Mononuclear cell (primary cell): ENCODE measurements around the gene RTN4RL2. TPM values are rescaled to one million over a fixed set of nuclear protein-coding genes. Genes with fewer than 3 reads are reported as not detected.
"Not testable (repeated sequence)": the region's sequence is repeated elsewhere in the genome, so short reads cannot be mapped to it uniquely, and the experiment has no call there.

Source experiments
- H3K27me3 ChIP-seq: 2 replicates; pipeline ENCODE4 v1.6.0; 2011; ENCODE audit warnings: low read length, control low read depth; ENCODE audit not compliant: insufficient read depth
- H3K4me1 ChIP-seq: 2 replicates; pipeline ENCODE4 v1.5.1; 2011; ENCODE audit warnings: mild to moderate bottlenecking, low read length, control low read depth; ENCODE audit not compliant: insufficient read depth
- H3K4me3 ChIP-seq: 2 replicates; pipeline ENCODE4 v1.5.1; 2011; ENCODE audit warnings: mild to moderate bottlenecking, low read length, moderate library complexity
- H3K9me3 ChIP-seq: 2 replicates; pipeline ENCODE4 v1.5.1; 2011; ENCODE audit warnings: low read depth, mild to moderate bottlenecking, control low read depth, low read length
- total RNA-seq: library from RNA; depleted of rRNA; stranded (reverse); fragments of >200 nt; gene quantifications from one replicate; pipeline ENCODE4 v1.2.3, GENCODE V29; 2012

Gene RTN4RL2
- total RNA-seq, 1 donor, result 0.10 TPM

DNA sequence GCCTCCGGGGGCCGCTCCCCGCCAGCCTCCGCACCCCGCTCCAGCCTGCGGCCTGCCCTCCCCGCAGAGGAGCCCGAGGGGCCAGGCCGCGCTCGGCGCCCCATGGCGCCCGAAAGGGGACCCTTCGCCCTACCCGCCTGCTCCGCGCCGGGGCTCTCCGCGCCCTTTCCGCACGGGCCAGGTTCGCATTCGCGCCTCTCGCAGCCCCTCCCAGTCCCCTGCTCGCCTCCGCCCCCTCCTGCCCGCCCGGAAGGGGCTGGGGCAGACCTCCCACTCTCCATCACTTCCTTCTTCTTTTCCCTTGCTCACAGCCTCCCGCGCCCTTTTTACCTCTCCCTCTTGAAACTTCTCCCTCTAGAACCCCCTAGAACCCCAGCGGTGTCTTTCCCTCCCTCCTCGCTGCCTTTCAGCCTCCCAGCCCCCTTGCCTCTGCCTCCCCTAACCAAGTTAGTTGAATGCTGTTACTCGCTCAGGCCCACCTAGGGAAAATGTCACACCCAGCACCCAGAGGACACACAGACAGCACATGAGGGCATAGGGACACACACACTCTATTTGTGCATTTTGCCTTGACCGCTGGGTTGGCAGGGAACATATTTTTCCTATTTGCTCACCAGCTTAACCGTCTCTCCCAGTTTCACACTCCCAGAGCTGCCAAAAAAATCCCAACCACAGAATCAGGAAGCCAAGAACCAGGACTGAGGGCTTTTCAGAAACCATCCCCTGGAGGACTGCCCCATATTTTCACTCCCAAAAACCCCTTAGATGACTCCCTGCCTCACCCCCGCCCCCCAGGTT is 33.2 kb upstream of the RTN4RL2 start, which contains the start of gene SLC43A3:
Gene SLC43A3, minus strand, starts transcription at position 193 of the 798 bp plus-strand sequence. CDS start 949 bp downstream, outside the sequence.
- Histone ChIP-seq H3K4me3 (peak within 1 kb of the TSS; percentile 58), H3K4me1 (peaks cover 49% of the 10 kb centered on the region), H3K27me3 (no peaks in the 10 kb centered on the region), H3K9me3 (no peaks in the 10 kb centered on the region)

DNA sequence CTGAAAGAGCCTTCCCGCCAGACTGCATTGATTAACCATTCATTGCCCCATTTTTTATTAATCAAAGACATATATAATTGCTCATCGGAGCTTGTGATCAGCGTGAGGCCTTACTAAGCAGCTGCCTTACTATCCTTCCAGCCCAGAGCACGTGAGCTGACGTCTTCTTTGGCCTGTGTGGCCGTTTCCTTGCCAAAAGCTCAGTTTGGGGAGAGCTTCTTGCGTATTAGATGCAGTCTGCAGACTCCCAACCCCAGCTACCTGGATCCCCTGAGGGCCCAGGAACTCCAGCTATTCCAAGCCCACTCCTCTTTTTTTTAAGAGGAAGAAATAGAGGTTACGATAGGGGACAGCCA is 32.6 kb upstream of the RTN4RL2 start:
- H3K4me3 ChIP-seq, result no peak overlapping the region
- H3K27me3 ChIP-seq, result no peaks in the 10 kb centered on the region
- H3K9me3 ChIP-seq, result no peaks in the 10 kb centered on the region
- H3K4me1 ChIP-seq, result peaks cover 55% of the 10 kb centered on the region

DNA sequence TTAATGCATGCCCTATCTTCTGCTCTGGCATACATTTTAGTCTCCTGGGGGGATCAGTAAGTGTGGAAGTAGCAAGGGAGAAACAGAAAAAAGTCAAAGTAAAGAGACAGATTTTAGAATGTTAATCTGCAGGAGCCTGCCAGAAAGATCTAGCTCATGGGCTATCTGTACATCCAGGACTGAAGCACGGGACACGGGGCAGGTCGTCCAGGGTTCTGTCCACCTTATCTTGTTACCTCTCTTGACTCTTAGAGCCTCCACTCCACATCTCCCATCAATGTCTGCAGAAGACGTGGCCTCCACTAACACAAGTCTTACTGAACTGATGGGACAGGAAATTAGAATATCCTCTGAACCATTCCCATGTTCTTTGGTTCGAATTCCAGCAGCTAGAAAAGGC is 31.7 kb upstream of the RTN4RL2 start:
- H3K27me3 ChIP-seq, result no peaks in the 10 kb centered on the region
- H3K9me3 ChIP-seq, result no peaks in the 10 kb centered on the region
- no peak overlapping the region for H3K4me3 ChIP-seq
- peaks cover 63% of the 10 kb centered on the region for H3K4me1 ChIP-seq

DNA sequence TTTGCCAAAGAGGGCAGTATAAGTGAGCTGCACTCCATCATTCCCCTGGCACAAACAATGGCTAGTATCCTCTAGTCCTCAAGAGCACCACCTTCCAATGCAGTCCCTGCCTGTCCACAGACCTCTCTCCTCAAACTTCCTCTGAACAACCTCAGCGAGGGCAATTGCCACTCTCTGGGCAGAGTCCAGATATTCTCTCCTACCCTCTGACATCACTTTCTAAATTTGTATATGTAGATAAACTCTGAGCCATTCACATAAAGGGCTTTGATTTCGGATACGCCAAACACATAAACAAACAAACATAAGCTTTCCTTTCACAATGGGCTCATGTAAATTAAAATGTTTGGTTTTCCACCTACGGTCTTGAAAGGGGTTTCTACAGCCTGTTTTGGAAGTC is 30.4 kb upstream of the RTN4RL2 start:
- Histone ChIP-seq H3K27me3 (no peaks in the 10 kb centered on the region), H3K4me1 (peaks cover 63% of the 10 kb centered on the region), H3K4me3 (no peak overlapping the region), H3K9me3 (no peaks in the 10 kb centered on the region)

DNA sequence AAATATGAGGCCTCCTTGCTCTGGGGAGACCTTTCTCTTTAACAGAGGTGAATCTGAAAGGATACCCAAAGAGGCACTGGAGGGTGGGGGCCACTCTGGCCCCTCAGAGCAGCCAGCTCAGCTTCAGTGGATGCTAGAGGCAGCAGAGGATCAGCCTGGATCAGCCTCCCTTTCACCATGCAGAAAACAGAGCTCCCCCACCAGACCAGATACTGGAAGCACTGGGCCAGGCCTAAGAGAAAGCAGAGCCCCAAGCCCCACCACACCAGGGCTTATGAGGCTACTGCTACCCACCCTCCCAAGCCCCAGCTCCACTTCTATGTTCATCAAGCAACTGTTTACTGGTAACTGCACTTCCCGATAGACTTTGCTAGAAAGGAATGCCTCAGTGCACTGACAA is 29.4 kb upstream of the RTN4RL2 start:
- Histone ChIP-seq H3K4me3 (no peak overlapping the region), H3K27me3 (no peaks in the 10 kb centered on the region), H3K9me3 (no peaks in the 10 kb centered on the region), H3K4me1 (peaks cover 58% of the 10 kb centered on the region)

DNA sequence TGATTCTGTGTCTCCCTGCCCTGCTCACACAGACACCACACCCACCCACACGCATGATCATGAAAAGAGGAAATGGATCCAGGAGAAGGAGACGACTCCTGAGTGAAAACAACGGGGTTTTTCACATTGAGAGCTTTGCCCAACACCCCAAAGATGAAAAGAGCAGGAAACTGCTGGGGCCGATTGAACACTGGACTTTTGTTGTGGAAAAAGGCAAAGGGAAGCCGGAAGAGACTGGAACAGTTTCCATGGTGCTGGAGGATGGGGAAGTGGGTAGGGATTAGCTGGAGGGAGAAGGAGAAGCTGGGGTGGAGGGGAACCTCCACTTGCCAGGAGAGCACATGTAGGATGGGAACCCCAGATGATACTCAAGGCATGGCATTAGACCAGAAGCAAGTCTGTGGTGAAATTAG is 28.2 kb upstream of the RTN4RL2 start:
- H3K4me3 ChIP-seq, result no peak overlapping the region
- H3K4me1 ChIP-seq, result peaks cover 48% of the 10 kb centered on the region
- H3K27me3 ChIP-seq, result no peaks in the 10 kb centered on the region
- H3K9me3 ChIP-seq, result no peaks in the 10 kb centered on the region

DNA sequence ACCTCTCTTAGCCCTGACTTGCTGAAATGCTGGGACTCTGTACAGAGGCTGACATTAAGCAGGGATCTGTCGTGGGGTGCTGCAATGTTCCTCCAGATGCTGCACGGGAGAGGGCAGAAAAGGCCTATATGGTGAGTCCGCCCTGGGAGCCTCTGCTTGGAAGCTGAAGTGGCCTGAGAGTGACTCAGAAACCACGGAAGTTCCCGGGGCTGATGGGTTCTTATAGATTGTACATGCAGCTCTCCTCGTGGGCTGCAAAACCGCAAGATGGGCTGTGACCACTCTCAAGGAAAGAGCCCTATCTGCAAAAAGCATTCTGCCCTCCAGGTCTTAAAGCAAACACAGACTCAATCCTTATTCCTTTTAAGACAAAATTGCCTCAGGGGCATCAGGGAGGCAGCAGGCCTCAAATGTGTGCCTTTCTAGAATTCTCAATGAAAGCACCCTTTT is 27.6 kb upstream of the RTN4RL2 start:
- no peaks in the 10 kb centered on the region for H3K27me3 ChIP-seq
- no peak overlapping the region for H3K4me3 ChIP-seq
- H3K9me3 ChIP-seq, result no peaks in the 10 kb centered on the region
- peaks cover 42% of the 10 kb centered on the region for H3K4me1 ChIP-seq

DNA sequence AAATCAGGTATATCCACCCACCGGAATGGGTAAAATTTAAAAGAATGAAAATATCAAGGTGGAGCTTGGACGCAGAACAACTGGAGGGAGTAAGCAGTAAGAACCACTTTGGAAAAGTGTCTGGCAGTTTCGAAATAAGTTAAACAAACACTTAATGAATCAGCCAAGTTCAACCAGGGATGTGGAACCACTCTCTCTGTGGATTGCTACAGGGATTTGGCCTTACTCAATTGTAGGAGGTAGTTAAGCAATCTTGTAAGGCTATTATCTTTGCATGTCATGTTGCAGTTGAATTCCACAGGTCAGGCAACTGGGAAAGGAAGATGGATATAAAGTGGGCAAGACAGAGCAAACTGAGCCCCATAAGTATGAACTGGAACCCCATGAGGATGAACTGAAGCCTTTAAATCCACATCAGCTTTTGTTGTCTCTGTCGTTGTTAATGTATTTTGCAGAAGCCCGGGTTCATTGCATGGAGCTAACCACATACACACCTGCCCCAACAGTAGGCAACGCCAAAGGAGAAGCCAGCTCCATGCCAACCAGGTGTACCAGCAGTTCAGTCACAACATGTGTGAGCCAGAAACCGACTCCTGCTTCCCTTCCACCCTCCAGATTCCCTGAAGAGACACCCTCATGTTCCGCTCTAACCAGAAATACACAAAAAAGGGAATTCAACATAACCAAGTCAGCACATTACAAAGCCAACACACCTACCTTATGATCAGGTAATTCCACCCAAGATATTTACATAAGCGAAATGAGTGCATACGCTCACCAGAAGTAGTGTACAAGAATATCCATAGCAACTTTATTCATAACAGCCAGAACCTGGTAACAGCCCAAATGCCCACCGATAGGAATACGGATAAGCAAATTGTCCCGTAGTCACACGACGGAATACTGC is 25.4 kb upstream of the RTN4RL2 start:
- H3K27me3 ChIP-seq, result no peaks in the 10 kb centered on the region
- no peaks in the 10 kb centered on the region for H3K9me3 ChIP-seq
- H3K4me1 ChIP-seq, result peaks cover 42% of the 10 kb centered on the region
- H3K4me3 ChIP-seq, result no peak overlapping the region

DNA sequence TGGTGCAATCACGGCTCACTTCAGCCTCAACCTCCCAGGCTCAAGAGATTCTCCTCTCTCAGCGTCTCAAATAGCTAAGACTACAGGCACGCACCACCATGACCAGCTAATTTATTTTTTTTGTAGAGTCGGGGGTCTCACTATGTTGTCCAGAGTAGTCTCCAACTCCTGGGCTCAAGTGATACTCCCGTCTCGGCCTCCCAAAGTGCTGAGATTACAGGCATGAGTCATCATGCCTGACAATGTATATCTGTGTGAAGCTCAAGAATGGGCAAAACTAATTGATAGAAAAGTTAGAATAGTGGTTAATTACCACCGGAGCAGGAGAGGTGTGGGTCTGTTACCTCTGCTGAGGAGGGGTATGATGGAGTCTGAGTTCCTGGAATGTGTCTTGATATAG is 24.3 kb upstream of the RTN4RL2 start:
- Histone ChIP-seq H3K9me3 (no peaks in the 10 kb centered on the region), H3K27me3 (no peaks in the 10 kb centered on the region), H3K4me3 (no peak overlapping the region), H3K4me1 (peaks cover 42% of the 10 kb centered on the region)

DNA sequence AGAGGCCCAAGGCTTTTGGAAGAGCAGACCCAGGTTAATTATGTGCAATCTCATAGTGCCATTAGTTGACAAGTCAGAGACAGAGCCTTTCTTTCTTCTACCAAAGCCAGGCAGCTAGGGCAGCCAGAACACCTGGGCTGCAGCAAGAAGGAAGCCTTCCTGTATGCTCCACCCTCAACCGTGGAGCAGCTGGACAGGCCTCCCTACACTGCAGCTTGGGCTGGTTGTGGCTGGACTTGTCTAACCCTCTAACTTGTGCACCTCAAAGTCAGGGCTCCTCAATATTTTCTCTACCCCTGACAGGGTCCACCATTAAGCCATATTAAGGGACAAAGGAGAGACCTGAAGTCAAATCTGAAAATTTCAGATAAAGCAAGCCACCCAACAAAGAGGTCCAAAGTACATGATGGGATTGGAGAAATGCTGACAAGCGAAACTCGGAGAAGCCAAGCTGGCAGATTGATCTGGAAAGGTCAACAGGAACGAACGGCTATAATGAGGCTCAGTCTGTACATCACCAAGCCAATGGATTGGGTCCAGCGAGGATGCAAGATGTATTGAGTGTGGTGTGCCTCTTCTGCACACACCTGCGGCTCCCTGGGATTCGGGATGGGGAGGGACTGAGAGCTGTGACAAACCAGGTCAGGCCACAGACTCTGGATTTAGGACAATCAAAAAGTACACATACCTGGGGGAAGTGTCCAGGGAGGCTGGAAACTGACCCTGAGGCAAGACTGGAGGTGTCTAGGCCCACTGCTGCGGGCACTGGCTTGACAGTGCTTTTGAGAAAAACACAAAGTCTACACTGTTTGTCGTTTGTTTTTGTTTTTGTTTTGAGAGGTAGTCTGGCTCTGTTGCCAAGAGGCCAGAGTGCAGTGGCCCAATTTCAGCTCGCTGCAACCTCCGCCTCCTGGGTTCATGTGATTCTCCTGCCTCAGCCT is 21.7 kb upstream of the RTN4RL2 start:
- Histone ChIP-seq H3K9me3 (no peaks in the 10 kb centered on the region), H3K4me1 (peaks cover 18% of the 10 kb centered on the region), H3K27me3 (no peaks in the 10 kb centered on the region), H3K4me3 (no peak overlapping the region)

DNA sequence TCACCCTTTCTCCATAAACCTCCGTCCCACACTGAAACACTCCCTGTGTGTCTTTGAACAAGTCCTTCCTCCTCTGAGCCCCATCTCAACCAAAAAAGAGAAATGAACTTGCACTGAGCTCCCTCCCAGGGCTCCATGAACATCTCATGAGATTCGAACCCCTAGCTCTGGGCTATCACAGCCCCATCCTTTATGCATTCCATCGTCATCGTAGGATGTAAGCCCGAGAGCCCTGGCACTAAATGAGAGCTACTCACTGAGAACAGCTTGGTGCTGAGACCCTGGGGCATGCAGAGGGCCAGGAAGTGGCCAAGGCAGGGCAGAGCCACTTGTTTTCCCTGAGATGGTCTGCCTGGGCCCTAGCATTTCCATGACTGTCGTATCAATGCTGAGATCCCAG is 20.5 kb upstream of the RTN4RL2 start:
- H3K4me3 ChIP-seq, result no peak overlapping the region
- H3K9me3 ChIP-seq, result no peaks in the 10 kb centered on the region
- H3K27me3 ChIP-seq, result no peaks in the 10 kb centered on the region
- H3K4me1 ChIP-seq, result peaks cover 6% of the 10 kb centered on the region

DNA sequence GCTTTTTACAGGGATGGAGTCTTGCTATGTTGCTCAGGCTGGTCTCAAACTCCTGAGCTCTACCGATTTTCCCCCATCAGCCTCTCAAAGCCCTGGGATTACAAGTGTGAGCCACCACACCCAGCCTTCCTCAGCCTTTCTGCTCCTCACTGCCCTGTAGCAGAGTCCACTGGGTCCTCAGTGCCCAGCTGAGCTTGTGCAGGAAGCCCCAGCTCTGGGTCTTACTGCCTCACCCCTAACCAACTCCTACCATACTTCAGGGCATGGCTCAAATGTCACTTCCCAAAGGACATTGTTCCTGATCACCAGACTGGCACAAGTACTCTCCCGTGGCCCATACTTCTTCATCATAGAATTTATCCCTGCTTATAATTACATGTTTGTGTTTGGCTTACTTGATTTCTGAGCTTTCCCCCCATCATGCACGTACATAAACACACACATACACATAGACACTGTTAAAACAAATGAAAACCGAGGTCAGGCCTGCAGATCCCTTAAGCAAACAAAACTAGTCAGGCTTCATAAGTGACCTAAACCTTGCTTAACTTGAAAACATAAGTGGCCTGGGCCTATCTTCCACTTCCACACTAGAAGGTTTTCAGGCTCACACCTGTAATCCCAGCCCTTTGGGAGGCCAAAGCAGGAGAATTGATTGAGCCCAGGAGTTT is 19.4 kb upstream of the RTN4RL2 start:
- H3K27me3 ChIP-seq, result no peaks in the 10 kb centered on the region
- H3K9me3 ChIP-seq, result no peaks in the 10 kb centered on the region
- no peak overlapping the region for H3K4me3 ChIP-seq
- H3K4me1 ChIP-seq, result no peaks in the 10 kb centered on the region

DNA sequence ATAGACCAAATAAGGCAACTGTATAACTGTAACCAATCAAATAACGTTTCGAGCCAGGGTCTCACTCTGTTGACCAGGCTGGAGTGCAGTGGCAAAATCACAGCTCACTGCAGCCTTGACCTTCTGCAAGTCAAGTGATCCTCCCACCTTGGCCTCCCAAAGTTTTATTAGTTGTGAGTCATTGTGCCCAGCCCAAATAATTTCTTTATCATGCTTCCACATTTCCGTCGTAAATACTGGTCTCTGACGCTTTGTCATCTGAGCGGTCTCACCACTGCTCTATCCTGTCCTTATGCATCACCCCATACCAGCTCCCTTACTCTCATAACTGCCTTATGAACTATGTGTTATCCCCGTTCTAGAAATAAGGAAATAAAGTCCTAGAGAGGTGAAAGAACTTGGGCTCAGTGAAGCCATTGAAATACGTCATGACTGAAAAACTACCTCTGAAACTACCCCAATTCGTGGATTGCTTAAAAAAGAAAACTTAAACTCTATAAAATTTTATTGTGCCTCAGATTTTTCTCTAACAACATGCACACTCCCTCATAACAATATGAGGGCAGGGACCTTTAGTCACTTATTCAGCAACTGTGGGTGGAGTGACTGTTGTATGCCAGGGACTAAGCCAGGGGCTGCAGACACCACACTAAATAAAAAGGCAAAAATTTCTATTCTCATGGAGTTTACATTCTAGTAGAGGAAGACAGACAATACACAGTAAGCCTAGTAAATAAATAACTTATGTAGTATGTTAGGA is 15.8 kb upstream of the RTN4RL2 start:
- no peak overlapping the region for H3K4me3 ChIP-seq
- no peaks in the 10 kb centered on the region for H3K4me1 ChIP-seq
- no peaks in the 10 kb centered on the region for H3K27me3 ChIP-seq
- no peaks in the 10 kb centered on the region for H3K9me3 ChIP-seq

DNA sequence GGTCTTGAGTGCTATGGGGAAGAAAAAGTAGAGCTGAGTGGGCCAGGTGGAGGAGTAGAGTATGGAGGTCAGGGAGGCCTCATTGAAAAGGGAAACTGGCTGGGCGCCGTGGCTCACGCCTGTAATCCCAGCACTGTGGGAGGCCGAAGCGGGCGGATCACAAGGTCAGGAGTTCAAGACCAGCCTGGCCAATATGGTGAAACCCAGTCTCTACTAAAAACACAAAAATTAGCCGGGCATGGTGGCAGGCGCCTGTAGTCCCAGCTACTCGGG is 15.3 kb upstream of the RTN4RL2 start:
- not testable (repeated sequence) for H3K27me3 ChIP-seq, H3K9me3 ChIP-seq, H3K4me1 ChIP-seq, H3K4me3 ChIP-seq
